ENCODE measurements around the gene OPA1. TPM values are rescaled to one million over a fixed set of nuclear protein-coding genes. Genes with fewer than 3 reads are reported as not detected.

Gene OPA1
- total and polyA plus RNA-seq, 2 of the 8 experiments (the other 6 are each of a cell fraction or from before 2014, with no cell fraction given) = 20.3 to 109 TPM

- H3K18ac ChIP-seq (ENCODE audit: extremely low read depth, low read length) = no peak overlapping the region
- H3K36me3 ChIP-seq (ENCODE audit: control insufficient read depth in 2 of 4, insufficient read depth in 4 of 4, low read length in 3 of 4) = no peaks in the 10 kb centered on the region
- H2BK120ac ChIP-seq (replicated peaks; ENCODE audit: low read depth, low read length) = no peak overlapping the region
- H4K20me1 ChIP-seq (replicated peaks in 1 of 2; ENCODE audit: control insufficient read depth in 1 of 2, insufficient read depth in 2 of 2, low read length in 2 of 2) = no peaks in the 10 kb centered on the region
- H2BK20ac ChIP-seq (ENCODE audit: low read length) = no peak overlapping the region
- no peak overlapping the region for H4K5ac ChIP-seq (ENCODE audit: insufficient read length, low read depth, low read length)
- no peak overlapping the region for H4K8ac ChIP-seq (ENCODE audit: extremely low read depth, insufficient read depth, low read length)
- H2AFZ ChIP-seq (ENCODE audit: low read length) = 0 out of 2 replicates have a peak overlapping the region, but pooled peaks have one; percentile 20
- H3K56ac ChIP-seq (replicated peaks; ENCODE audit: insufficient read length, low read depth, low read length) = no peak overlapping the region
- no peak overlapping the region for H2BK12ac ChIP-seq (ENCODE audit: low read depth, low read length)
- H3K4me3 ChIP-seq (ENCODE audit: extremely low read depth in 1 of 4, insufficient read depth in 2 of 4, low read depth in 3 of 4, low read length in 4 of 4) = no peak overlapping the region
- H3K27ac ChIP-seq (ENCODE audit: low read depth, low read length) = no peak overlapping the region; the same call in 1 of the 2 replicates
- H3K9ac ChIP-seq (replicated peaks in 1 of 4; ENCODE audit: extremely low read depth in 1 of 4, low read depth in 3 of 4, low read length in 3 of 4) = no peak overlapping the region
- no peak overlapping the region for H3K14ac ChIP-seq (ENCODE audit: insufficient read length)
- H2AK5ac ChIP-seq (ENCODE audit: low read depth, low read length) = no peak overlapping the region
- 67 to 100% methylated on average over 1 to 4 of the region's 4 CpGs for WGBS, 2 experiments (ENCODE audit: extremely low coverage in 1 of 2, insufficient coverage in 1 of 2, insufficient read length in 1 of 2, insufficient replicate concordance in 2 of 2, low coverage in 1 of 2, low lambda C conversion rate in 2 of 2, missing lambda C conversion rate in 1 of 2)
- no peaks in the 10 kb centered on the region for H3K27me3 ChIP-seq (replicated peaks in 1 of 4; ENCODE audit: control insufficient read depth in 3 of 4, extremely low read depth in 1 of 4, insufficient read depth in 3 of 4, low read length in 3 of 4)
- no peaks in the 10 kb centered on the region for H3K23me2 ChIP-seq (ENCODE audit: low read depth, low read length)
- DNase-seq (ENCODE audit: low read depth in 1 of 2, low spot score in 2 of 2) = no peak
- no peak overlapping the region for H2BK15ac ChIP-seq (ENCODE audit: low read length)
- no peak overlapping the region for H2BK5ac ChIP-seq (ENCODE audit: low read depth, low read length)
- H4K91ac ChIP-seq (replicated peaks; ENCODE audit: insufficient read length, low read length) = no peak overlapping the region
- no peak overlapping the region for H3K4ac ChIP-seq (replicated peaks; ENCODE audit: insufficient read length, low read depth, low read length)
- no peak overlapping the region for H3K23ac ChIP-seq (ENCODE audit: insufficient read length)
- H3K79me1 ChIP-seq (ENCODE audit: low read depth, low read length) = no peaks in the 10 kb centered on the region
- no peaks in the 10 kb centered on the region for H3K9me3 ChIP-seq (ENCODE audit: insufficient read depth in 2 of 2, low read depth in 1 of 2, low read length in 1 of 2)
- no peaks in the 10 kb centered on the region for H3K79me2 ChIP-seq (ENCODE audit: control insufficient read depth in 1 of 2, insufficient read depth in 2 of 2, low read length in 2 of 2)
- no peak overlapping the region for H3K4me2 ChIP-seq (ENCODE audit: insufficient read depth in 1 of 2, low read depth in 2 of 2, low read length in 2 of 2)
- FAIRE-seq = no peak
- ChIA-PET POLR2A (ENCODE audit: partially characterized antibody) (no interaction called here), CTCF (ENCODE audit: partially characterized antibody) (interaction anchor here (0.7 to 3.8 kb wide), 22 partner anchors 9 to 1007 kb away, joined by 3 to 43 read pairs (median 5); no protein-coding TSS in a partner anchor)
- H3K4me1 ChIP-seq (replicated peaks in 1 of 4; ENCODE audit: control insufficient read depth in 3 of 4, insufficient read depth in 4 of 4, low read length in 3 of 4) = no peaks in the 10 kb centered on the region; a peak in 1 of 7 replicates
These were observed 19.4 kb upstream of the OPA1 start for GRCh38 chr3:193573403-193574191.

All from H1 (cell line).